ENCODE data around the gene TBC1D17. TPM values are rescaled to one million over a fixed set of nuclear protein-coding genes. Genes with fewer than 3 reads are reported as not detected.

TBC1D17 gene
- total RNA-seq, 2 donors from 2014 or later: 40.7 to 47.3 TPM

DNA sequence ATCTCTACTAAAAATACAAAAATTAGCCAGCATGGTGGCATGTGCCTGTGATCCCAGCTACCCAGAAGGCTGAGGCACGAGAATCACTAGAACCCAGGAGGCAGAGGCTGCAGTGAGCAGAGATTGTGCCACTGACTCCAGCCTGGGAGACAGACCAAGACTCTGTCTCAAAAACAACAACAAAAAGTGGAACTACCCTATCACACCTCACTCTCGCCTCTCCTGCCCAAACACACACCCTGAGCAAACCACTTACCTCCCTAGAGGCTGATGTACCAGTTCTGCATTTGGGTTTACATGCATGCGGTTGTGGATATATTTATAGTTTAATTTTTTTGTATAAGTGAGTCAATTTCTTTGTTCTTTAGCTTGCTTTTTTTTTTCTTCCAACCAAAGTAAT lies 34.2 kb upstream of the TBC1D17 start:
- WGBS, 2 experiments (ENCODE audit: insufficient coverage in 1 of 2, insufficient read length in 1 of 2): 87 to 100% methylated on average over 1 to 3 of the region's 3 CpGs
- Histone ChIP-seq H3K9me3 (ENCODE audit: control insufficient read depth, low read length) (no peaks in the 10 kb centered on the region), H3K4me3 (ENCODE audit: low read length) (no peak overlapping the region), H3K27me3 (ENCODE audit: control insufficient read depth, insufficient read depth, low read length, poor library complexity, severe bottlenecking) (no peaks in the 10 kb centered on the region), H3K27ac (ENCODE audit: low read depth, low read length) (no peak overlapping the region), H3K36me3 (ENCODE audit: control insufficient read depth, insufficient read depth, low read length) (peaks cover 19% of the 10 kb centered on the region), H3K9ac (ENCODE audit: extremely low read depth, low read length, poor library complexity, severe bottlenecking) (no peak overlapping the region), H3K4me1 (ENCODE audit: control insufficient read depth, insufficient read depth, low read length) (no peaks in the 10 kb centered on the region)
- H3K36me3 Mint-ChIP-seq (ENCODE audit: low read depth): peaks cover 33% of the 10 kb centered on the region
- H3K27ac Mint-ChIP-seq: no peak overlapping the region
- H3K27me3 Mint-ChIP-seq (ENCODE audit: insufficient read depth): no peaks in the 10 kb centered on the region
- peaks cover under 1% of the 10 kb centered on the region for H3K9me3 Mint-ChIP-seq
- TF ChIP-seq, protein P1, sequence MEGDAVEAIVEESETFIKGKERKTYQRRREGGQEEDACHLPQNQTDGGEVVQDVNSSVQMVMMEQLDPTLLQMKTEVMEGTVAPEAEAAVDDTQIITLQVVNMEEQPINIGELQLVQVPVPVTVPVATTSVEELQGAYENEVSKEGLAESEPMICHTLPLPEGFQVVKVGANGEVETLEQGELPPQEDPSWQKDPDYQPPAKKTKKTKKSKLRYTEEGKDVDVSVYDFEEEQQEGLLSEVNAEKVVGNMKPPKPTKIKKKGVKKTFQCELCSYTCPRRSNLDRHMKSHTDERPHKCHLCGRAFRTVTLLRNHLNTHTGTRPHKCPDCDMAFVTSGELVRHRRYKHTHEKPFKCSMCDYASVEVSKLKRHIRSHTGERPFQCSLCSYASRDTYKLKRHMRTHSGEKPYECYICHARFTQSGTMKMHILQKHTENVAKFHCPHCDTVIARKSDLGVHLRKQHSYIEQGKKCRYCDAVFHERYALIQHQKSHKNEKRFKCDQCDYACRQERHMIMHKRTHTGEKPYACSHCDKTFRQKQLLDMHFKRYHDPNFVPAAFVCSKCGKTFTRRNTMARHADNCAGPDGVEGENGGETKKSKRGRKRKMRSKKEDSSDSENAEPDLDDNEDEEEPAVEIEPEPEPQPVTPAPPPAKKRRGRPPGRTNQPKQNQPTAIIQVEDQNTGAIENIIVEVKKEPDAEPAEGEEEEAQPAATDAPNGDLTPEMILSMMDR (conservative IDR thresholded peaks at IDR 0.05): no peak
- no peaks in the 10 kb centered on the region for H3K4me1 Mint-ChIP-seq
- DNase-seq: no peak
- no peak overlapping the region for H3K4me3 Mint-ChIP-seq

DNA sequence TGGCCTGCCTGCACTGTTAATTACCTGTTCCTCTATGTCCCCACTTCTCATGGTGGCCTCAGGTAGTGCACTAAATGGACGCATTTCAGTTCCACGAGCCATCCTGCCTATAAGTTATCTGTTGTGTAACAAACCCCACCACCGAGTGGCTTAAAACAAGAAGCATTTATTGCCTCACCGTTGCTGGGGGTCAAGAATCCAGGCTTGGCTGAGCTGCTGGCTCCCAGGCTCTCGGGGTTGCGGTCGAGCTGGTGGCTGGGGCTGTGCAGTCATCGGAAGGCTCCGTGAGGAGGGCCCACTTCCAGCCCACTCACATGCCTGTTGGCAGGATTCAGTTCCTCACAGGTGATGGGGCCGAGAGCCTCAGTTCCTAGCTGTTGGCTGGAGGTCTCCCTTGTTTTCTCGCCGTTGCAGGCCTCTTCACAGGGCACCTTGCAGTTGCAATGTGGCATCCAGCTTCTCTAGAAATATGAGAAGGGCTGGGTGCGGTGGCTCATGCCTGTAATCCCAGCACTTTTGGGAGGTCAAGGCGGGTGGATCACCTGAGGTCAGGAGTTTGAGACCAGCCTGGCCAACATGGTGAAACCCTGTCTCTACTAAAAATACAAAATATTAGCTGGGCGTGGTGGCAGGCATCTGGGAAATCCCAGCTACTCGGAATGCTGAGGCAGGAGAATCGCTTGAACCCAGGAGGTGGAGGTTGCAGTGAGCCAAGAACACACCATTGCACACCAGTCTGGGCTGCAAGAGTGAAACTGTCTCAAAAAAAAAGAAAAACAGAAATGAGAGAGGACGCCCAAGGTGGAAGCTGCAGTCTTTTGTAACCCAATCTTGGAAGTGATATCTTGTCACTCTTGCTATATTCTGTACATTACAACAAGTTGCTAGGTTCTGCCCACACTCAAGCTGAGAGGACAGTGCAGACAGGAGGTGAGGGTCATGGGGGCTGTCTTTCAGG lies 33.1 kb upstream of the TBC1D17 start:
- no peaks in the 10 kb centered on the region for H3K27me3 ChIP-seq (ENCODE audit: control insufficient read depth, insufficient read depth, low read length, poor library complexity, severe bottlenecking)
- Mint-ChIP-seq H3K27ac (no peak overlapping the region), H3K9me3 (peaks cover 2% of the 10 kb centered on the region), H3K36me3 (ENCODE audit: low read depth) (peaks cover 32% of the 10 kb centered on the region), H3K4me1 (no peaks in the 10 kb centered on the region), H3K27me3 (ENCODE audit: insufficient read depth) (no peaks in the 10 kb centered on the region), H3K4me3 (no peak overlapping the region)
- TF ChIP-seq, protein P1 (conservative IDR thresholded peaks at IDR 0.05): no peak
- 95% methylated on average over 16 to 18 of the region's 18 CpGs for WGBS, 2 experiments (ENCODE audit: insufficient coverage in 1 of 2, insufficient read length in 1 of 2)
- H3K27ac ChIP-seq (ENCODE audit: low read depth, low read length): no peak overlapping the region
- no peak overlapping the region for H3K4me3 ChIP-seq (ENCODE audit: low read length)
- no peak for DNase-seq
- H3K36me3 ChIP-seq (ENCODE audit: control insufficient read depth, insufficient read depth, low read length): peaks cover 14% of the 10 kb centered on the region
- H3K9me3 ChIP-seq (ENCODE audit: control insufficient read depth, low read length): peaks cover 6% of the 10 kb centered on the region
- H3K4me1 ChIP-seq (ENCODE audit: control insufficient read depth, insufficient read depth, low read length): no peaks in the 10 kb centered on the region
- no peak overlapping the region for H3K9ac ChIP-seq (ENCODE audit: extremely low read depth, low read length, poor library complexity, severe bottlenecking)

DNA sequence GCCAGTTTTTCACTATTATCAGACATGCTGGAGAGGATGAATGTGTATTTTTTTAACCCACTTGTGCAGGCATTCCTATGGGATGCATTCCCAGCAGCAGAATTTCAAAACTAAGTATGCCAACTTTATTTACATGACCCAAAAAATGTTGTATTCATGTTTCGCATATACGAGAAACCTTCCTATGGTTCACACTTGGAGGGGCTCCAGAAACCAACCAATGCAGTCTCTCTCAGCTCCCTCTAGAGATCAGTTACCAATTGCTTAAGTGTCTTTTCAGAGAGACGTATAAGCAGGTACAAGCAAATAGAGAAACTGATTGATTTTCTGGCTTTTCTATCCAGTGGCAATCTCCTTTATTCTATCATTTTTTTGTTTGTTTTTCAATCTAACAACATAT lies 32.1 kb upstream of the TBC1D17 start:
- Mint-ChIP-seq H3K4me1 (peaks cover 6% of the 10 kb centered on the region), H3K27me3 (ENCODE audit: insufficient read depth) (no peaks in the 10 kb centered on the region)
- H3K9ac ChIP-seq (ENCODE audit: extremely low read depth, low read length, poor library complexity, severe bottlenecking): no peak overlapping the region

More for the DNA sequence above, 32.1 kb upstream of the TBC1D17 start:
- H3K9me3 ChIP-seq (ENCODE audit: control insufficient read depth, low read length): peaks cover 7% of the 10 kb centered on the region
- WGBS, 2 experiments (ENCODE audit: insufficient coverage in 1 of 2, insufficient read length in 1 of 2): 91 to 96% methylated on average over 3 of the region's 3 CpGs
- no peak for DNase-seq
- H3K27me3 ChIP-seq (ENCODE audit: control insufficient read depth, insufficient read depth, low read length, poor library complexity, severe bottlenecking): no peaks in the 10 kb centered on the region
- no peak overlapping the region for H3K4me3 ChIP-seq (ENCODE audit: low read length)
- Mint-ChIP-seq H3K4me3 (no peak overlapping the region), H3K36me3 (ENCODE audit: low read depth) (peaks cover 30% of the 10 kb centered on the region), H3K27ac (no peak overlapping the region), H3K9me3 (peaks cover 7% of the 10 kb centered on the region)
- TF ChIP-seq, protein P1 (conservative IDR thresholded peaks at IDR 0.05): no peak
- H3K36me3 ChIP-seq (ENCODE audit: control insufficient read depth, insufficient read depth, low read length): peaks cover 13% of the 10 kb centered on the region
- H3K27ac ChIP-seq (ENCODE audit: low read depth, low read length): no peak overlapping the region
- H3K4me1 ChIP-seq (ENCODE audit: control insufficient read depth, insufficient read depth, low read length): no peaks in the 10 kb centered on the region
